Panc1 (cell line): ENCODE data around the gene TOM1L1. TPM values are rescaled to one million over a fixed set of nuclear protein-coding genes. Genes with fewer than 3 reads are reported as not detected.

Experiments used
- ATAC-seq: fragments of 200-7000 bp; cut with Tn5 transposase; 2 replicates; pipeline ENCODE4 v1.9.1; 2020; ENCODE audit warnings: mild to moderate bottlenecking, moderate library complexity
- BruUV-seq: library from RNA; stranded (reverse); fragments of 400-500 nt; replicated peaks from 2 replicates; lab custom pipeline; 2021; lab: Mats Ljungman, UMichigan
- CTCF ChIA-PET: fragments of 300-600 bp; sonication (Branson Sonifier 250); formaldehyde crosslinking; loops from one replicate; lab custom pipeline; 2022; ENCODE audit warnings: antibody characterized with exemption; lab: Charles Lee
- POLR2A ChIA-PET: fragments of 300-600 bp; sonication (Branson Sonifier 250); formaldehyde crosslinking; loops from one replicate; lab custom pipeline; 2022; ENCODE audit warnings: antibody characterized with exemption; lab: Charles Lee
- DNase-seq: peaks from one replicate; pipeline ENCODE4 v3.0.0-alpha.2; 2010; ENCODE audit warnings: low read depth, low spot score
- H3K27ac ChIP-seq: 2 replicates; pipeline ENCODE4 v1.5.1; 2011; ENCODE audit warnings: mild to moderate bottlenecking, low read length, inconsistent platforms
- H3K27me3 ChIP-seq: fragments of 200-500 bp; sonication (Bioruptor generic); 2 replicates; pipeline ENCODE4 v1.6.0; 2014; ENCODE audit warnings: low read length, inconsistent platforms; ENCODE audit not compliant: control insufficient read depth, insufficient read depth
- H3K36me3 ChIP-seq: fragments of 200-500 bp; sonication (Bioruptor generic); 2 replicates; pipeline ENCODE4 v1.5.1; 2014; ENCODE audit warnings: inconsistent platforms, mild to moderate bottlenecking, low read length, moderate library complexity; ENCODE audit not compliant: control insufficient read depth, insufficient read depth
- H3K4me1 ChIP-seq: 2 replicates; pipeline ENCODE4 v1.5.1; 2011; ENCODE audit warnings: inconsistent platforms, mild to moderate bottlenecking, low read length, moderate library complexity; ENCODE audit not compliant: control insufficient read depth, insufficient read depth
- H3K4me3 ChIP-seq, 2 experiments: 2 replicates each; pipeline ENCODE4 v1.5.1; 2011 to 2012; ENCODE audit warnings: low read depth in 2 of 2, low read length in 2 of 2, mild to moderate bottlenecking in 2 of 2, inconsistent platforms in 1 of 2, moderate library complexity in 1 of 2
- H3K9me3 ChIP-seq: fragments of 200-500 bp; sonication (Bioruptor generic); 2 replicates; pipeline ENCODE4 v1.5.1; 2014; ENCODE audit warnings: low read depth, mild to moderate bottlenecking, inconsistent platforms, low read length, moderate library complexity; ENCODE audit not compliant: control insufficient read depth, insufficient read depth
- POLR2AphosphoS5 ChIP-seq: IDR thresholded peaks from 2 replicates; pipeline ENCODE4 v1.6.1; 2012; ENCODE audit warnings: mild to moderate bottlenecking, low read depth, low read length, moderate library complexity
- SIN3A ChIP-seq: IDR thresholded peaks from 2 replicates; pipeline ENCODE4 v1.6.1; 2012; ENCODE audit warnings: low read depth, mild to moderate bottlenecking, low read length, moderate library complexity, borderline replicate concordance; ENCODE audit not compliant: insufficient read depth
- TCF7L2 ChIP-seq: IDR thresholded peaks from 2 replicates; pipeline ENCODE4 v1.6.1; 2011; ENCODE audit warnings: mild to moderate bottlenecking, low read depth, low read length, inconsistent platforms
- in situ Hi-C: cut with HindIII; loops from 2 replicates; pipeline ENCODE4 v1.10.0; 2016; ENCODE audit warnings: low sequenced_read_pairs, low pct_unique_long_range_greater_than_20kb
- intact Hi-C: fragments of 100-400 bp; cut with micrococcal nuclease; formaldehyde crosslinking; loops from one replicate; pipeline ENCODE4 v1.10.0; 2022; ENCODE audit not compliant: unreplicated experiment
- total RNA-seq: library from RNA; stranded (reverse); gene quantifications from one replicate; pipeline ENCODE4 v1.2.1, GENCODE V29; 2021; ENCODE audit not compliant: unreplicated experiment
- TF ChIP-seq, protein P1 (sequence below), 2 experiments: IDR thresholded peaks; 2 replicates each; pipeline ENCODE4 v1.6.1; 2011 to 2012; ENCODE audit warnings: low read depth in 2 of 2, control low read depth in 1 of 2, low read length in 1 of 2, mild to moderate bottlenecking in 1 of 2, moderate library complexity in 1 of 2; ENCODE audit not compliant: insufficient read depth in 1 of 2
- TF ChIP-seq, protein P2 (sequence below): fragments of 450-650 bp; IDR thresholded peaks from 2 replicates; pipeline ENCODE4 v1.5.1; 2017; ENCODE audit warnings: mild to moderate bottlenecking

Gene TOM1L1
- total RNA-seq, 1 experiment from 2014 or later = 53.9 TPM

DNA sequence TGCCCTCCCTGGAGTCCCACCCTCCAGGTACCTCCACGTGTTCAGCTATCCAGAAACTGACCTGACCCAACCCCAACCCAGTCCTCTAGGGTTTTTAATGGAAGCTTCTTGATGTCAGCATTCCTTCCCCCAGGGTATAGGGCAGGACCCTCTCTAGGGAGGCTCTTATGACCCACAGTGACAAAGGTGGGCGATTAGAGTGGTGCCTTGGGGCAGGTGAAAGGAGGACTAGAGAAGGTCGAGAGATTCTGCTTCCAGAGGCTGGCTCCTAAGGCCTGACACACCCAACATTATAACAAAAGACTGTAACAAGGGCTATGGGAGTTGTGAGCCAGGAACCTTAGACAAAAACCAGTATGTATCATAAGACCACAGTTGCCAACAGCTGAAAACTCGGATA is 50.6 kb downstream of the TOM1L1 start:
- POLR2A ChIA-PET = no interaction called here
- TF ChIP-seq TCF7L2 = no peak
- TF ChIP-seq, protein P1, sequence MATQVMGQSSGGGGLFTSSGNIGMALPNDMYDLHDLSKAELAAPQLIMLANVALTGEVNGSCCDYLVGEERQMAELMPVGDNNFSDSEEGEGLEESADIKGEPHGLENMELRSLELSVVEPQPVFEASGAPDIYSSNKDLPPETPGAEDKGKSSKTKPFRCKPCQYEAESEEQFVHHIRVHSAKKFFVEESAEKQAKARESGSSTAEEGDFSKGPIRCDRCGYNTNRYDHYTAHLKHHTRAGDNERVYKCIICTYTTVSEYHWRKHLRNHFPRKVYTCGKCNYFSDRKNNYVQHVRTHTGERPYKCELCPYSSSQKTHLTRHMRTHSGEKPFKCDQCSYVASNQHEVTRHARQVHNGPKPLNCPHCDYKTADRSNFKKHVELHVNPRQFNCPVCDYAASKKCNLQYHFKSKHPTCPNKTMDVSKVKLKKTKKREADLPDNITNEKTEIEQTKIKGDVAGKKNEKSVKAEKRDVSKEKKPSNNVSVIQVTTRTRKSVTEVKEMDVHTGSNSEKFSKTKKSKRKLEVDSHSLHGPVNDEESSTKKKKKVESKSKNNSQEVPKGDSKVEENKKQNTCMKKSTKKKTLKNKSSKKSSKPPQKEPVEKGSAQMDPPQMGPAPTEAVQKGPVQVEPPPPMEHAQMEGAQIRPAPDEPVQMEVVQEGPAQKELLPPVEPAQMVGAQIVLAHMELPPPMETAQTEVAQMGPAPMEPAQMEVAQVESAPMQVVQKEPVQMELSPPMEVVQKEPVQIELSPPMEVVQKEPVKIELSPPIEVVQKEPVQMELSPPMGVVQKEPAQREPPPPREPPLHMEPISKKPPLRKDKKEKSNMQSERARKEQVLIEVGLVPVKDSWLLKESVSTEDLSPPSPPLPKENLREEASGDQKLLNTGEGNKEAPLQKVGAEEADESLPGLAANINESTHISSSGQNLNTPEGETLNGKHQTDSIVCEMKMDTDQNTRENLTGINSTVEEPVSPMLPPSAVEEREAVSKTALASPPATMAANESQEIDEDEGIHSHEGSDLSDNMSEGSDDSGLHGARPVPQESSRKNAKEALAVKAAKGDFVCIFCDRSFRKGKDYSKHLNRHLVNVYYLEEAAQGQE (IDR thresholded peaks at IDR 0.05; ENCODE audit: insufficient read depth in 1 of 2, low read depth in 2 of 2, low read length in 1 of 2) = no peak
- TF ChIP-seq, protein P2, sequence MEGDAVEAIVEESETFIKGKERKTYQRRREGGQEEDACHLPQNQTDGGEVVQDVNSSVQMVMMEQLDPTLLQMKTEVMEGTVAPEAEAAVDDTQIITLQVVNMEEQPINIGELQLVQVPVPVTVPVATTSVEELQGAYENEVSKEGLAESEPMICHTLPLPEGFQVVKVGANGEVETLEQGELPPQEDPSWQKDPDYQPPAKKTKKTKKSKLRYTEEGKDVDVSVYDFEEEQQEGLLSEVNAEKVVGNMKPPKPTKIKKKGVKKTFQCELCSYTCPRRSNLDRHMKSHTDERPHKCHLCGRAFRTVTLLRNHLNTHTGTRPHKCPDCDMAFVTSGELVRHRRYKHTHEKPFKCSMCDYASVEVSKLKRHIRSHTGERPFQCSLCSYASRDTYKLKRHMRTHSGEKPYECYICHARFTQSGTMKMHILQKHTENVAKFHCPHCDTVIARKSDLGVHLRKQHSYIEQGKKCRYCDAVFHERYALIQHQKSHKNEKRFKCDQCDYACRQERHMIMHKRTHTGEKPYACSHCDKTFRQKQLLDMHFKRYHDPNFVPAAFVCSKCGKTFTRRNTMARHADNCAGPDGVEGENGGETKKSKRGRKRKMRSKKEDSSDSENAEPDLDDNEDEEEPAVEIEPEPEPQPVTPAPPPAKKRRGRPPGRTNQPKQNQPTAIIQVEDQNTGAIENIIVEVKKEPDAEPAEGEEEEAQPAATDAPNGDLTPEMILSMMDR = no peak
- TF ChIP-seq SIN3A = no peak
- TF ChIP-seq POLR2AphosphoS5 = no peak
- Histone ChIP-seq H3K27me3 (no peaks in the 10 kb centered on the region), H3K9me3 (no peaks in the 10 kb centered on the region), H3K36me3 (0 out of 2 replicates have a peak, but pooled peaks cover 7% of the 10 kb centered on the region), H3K4me3 (no peak overlapping the region), H3K27ac (no peak overlapping the region), H3K4me1 (0 out of 2 replicates have a peak, but pooled peaks cover 4% of the 10 kb centered on the region)
- in situ Hi-C loops = no loop called here
- BruUV-seq = no TSS peak
- CTCF ChIA-PET = no interaction called here
- intact Hi-C loops = no loop called here
- DNase-seq = no peak
- ATAC-seq = no peak

DNA sequence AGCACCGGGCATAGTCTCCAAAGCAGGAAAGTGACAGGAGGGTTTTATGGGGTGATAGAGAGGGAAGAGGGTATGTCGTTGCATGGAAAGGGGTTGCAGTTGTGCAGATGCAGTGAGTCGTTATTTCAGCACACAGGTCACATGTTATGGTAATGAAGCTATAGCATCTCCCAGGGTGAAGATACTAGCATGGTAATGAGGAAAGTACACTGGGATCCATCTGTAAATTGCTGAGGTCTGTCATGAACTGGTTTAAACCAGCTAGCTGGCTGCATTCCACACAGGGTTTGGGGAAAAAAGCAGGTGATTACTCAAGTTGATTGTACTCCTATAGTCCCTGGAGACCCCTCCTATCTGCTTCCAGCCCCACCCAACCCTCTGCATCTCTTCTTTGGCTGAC is 56.1 kb downstream of the TOM1L1 start:
- CTCF ChIA-PET = interaction anchor here (0.6 kb wide), 1 partner anchor 222 kb away, joined by 3 read pairs; no protein-coding TSS in a partner anchor
- H3K27ac ChIP-seq = no peak overlapping the region
- TF ChIP-seq, protein P1 (IDR thresholded peaks at IDR 0.05; ENCODE audit: insufficient read depth in 1 of 2, low read depth in 2 of 2, low read length in 1 of 2) = no peak
- TF ChIP-seq SIN3A = no peak
- TF ChIP-seq, protein P2 = no peak
- TF ChIP-seq TCF7L2 = no peak
- no peak for TF ChIP-seq POLR2AphosphoS5
- POLR2A ChIA-PET = no interaction called here
- intact Hi-C loops (no loop called here), in situ Hi-C loops (no loop called here)
- no peaks in the 10 kb centered on the region for H3K9me3 ChIP-seq
- no TSS peak for BruUV-seq
- no peak for ATAC-seq
- H3K27me3 ChIP-seq = no peaks in the 10 kb centered on the region
- peaks cover 19% of the 10 kb centered on the region for H3K36me3 ChIP-seq
- H3K4me3 ChIP-seq = no peak overlapping the region
- no peaks in the 10 kb centered on the region for H3K4me1 ChIP-seq
- DNase-seq = no peak
